ENCODE measurements around the gene AK8.

GRCh38 chr9:132802121-132802795 is 75.8 kb downstream of the AK8 start:
- TF ChIP-seq CTCF (IDR thresholded peaks at IDR 0.05) (no peak), POLR2A (IDR thresholded peaks at IDR 0.05) (no peak)
